K562 (cell line): ENCODE results near the gene ADSS1. TPM values are rescaled to one million over a fixed set of nuclear protein-coding genes. Genes with fewer than 3 reads are reported as not detected.

Experiments used
- ASH1L ChIP-seq: fragments of 450-650 bp; IDR thresholded peaks from 2 replicates; pipeline ENCODE4 v1.6.1; 2018; ENCODE audit warnings: borderline replicate concordance, mild to moderate bottlenecking, low read depth; ENCODE audit not compliant: partially characterized antibody
- BRF1 ChIP-seq: IDR thresholded peaks from 3 replicates; pipeline ENCODE4 v1.6.1; 2011; ENCODE audit warnings: borderline replicate concordance, mild to moderate bottlenecking; ENCODE audit not compliant: insufficient read length; ENCODE audit errors: extremely low read depth
- DNMT1 ChIP-seq: fragments of 450-650 bp; IDR thresholded peaks from 2 replicates; pipeline ENCODE4 v1.6.1; 2016; ENCODE audit warnings: antibody characterized with exemption, mild to moderate bottlenecking
- ETV6 ChIP-seq, 3 experiments: fragments of 150-350 bp in 1 of 3; sonication (generic) in 1 of 3; formaldehyde crosslinking in 1 of 3; IDR thresholded peaks; 2 replicates each; pipeline versions ENCODE4 v1.6.1 to v1.8.0; 2014 to 2022; ENCODE audit warnings: borderline replicate concordance in 2 of 3, low read depth in 2 of 3, antibody characterized with exemption in 1 of 3, low read length in 1 of 3, mild to moderate bottlenecking in 1 of 3, missing genetic modification reagents in 1 of 3
- EZH2 ChIP-seq: IDR thresholded peaks from 2 replicates; pipeline ENCODE4 v1.6.1; 2012; ENCODE audit warnings: low read depth, mild to moderate bottlenecking, inconsistent platforms, low read length, borderline replicate concordance
- HNRNPK ChIP-seq: fragments of 200-400 bp; formaldehyde crosslinking; IDR thresholded peaks from one replicate; pipeline ENCODE4 v1.6.1; 2018; ENCODE audit warnings: mild to moderate bottlenecking, low read depth, low read length; ENCODE audit not compliant: poor library complexity, severe bottlenecking
- HOXB6 ChIP-seq: fragments of 250-450 bp; sonication (Bioruptor Pico); IDR thresholded peaks from 2 replicates; pipeline ENCODE4 v1.5.1; 2022; ENCODE audit warnings: mild to moderate bottlenecking, borderline replicate concordance
- KDM1A ChIP-seq, 2 experiments: fragments of 450-650 bp; IDR thresholded peaks; 2 replicates each; pipeline ENCODE4 v1.6.1; 2016; ENCODE audit warnings: mild to moderate bottlenecking in 2 of 2
- KDM2B ChIP-seq: fragments of 250-450 bp; sonication (Bioruptor Pico); IDR thresholded peaks from 2 replicates; pipeline ENCODE4 v1.8.0; 2021; ENCODE audit warnings: mild to moderate bottlenecking, moderate library complexity
- POLR2G ChIP-seq: fragments of 200-400 bp; formaldehyde crosslinking; IDR thresholded peaks from 2 replicates; pipeline ENCODE4 v1.6.1; 2017; ENCODE audit warnings: low read depth, mild to moderate bottlenecking, antibody characterized with exemption, low read length, moderate library complexity
- POU5F1 ChIP-seq: fragments of 150-350 bp; IDR thresholded peaks from 2 replicates; pipeline ENCODE4 v1.6.1; 2014; ENCODE audit warnings: borderline replicate concordance, low read length, low read depth, mild to moderate bottlenecking; ENCODE audit not compliant: partially characterized antibody
- PTTG1 ChIP-seq: fragments of 450-650 bp; IDR thresholded peaks from 2 replicates; pipeline ENCODE4 v1.6.1; 2016; ENCODE audit warnings: low read depth, mild to moderate bottlenecking, missing genetic modification characterization, missing compliant biosample characterization
- RNF2 ChIP-seq: sonication (generic); IDR thresholded peaks from 2 replicates; pipeline ENCODE4 v1.6.1; 2016
- SETDB1 ChIP-seq: IDR thresholded peaks from one replicate; pipeline ENCODE4 v1.6.1; 2012; ENCODE audit warnings: low read length, control low read depth, inconsistent platforms
- TARDBP ChIP-seq: fragments of 450-650 bp; IDR thresholded peaks from 2 replicates; pipeline ENCODE4 v1.6.1; 2016
- TEAD1 ChIP-seq, 2 experiments: fragments of 450-650 bp in 1 of 2; sonication (generic) in 1 of 2; formaldehyde crosslinking; IDR thresholded peaks; 2 replicates each; pipeline versions ENCODE4 v1.4.0 to v1.8.0; 2020 to 2022; ENCODE audit warnings: mild to moderate bottlenecking in 2 of 2, missing genetic modification reagents in 1 of 2
- U2AF1 ChIP-seq: fragments of 200-400 bp; formaldehyde crosslinking; optimal IDR thresholded peaks from 2 replicates; pipeline ENCODE3; 2017; ENCODE audit warnings: mild to moderate bottlenecking, low read depth, low read length, moderate library complexity
- ZBTB1 ChIP-seq: sonication (generic); formaldehyde crosslinking; IDR thresholded peaks from 2 replicates; pipeline ENCODE4 v1.8.1; 2023; ENCODE audit warnings: missing genetic modification reagents, low read depth, mild to moderate bottlenecking, borderline replicate concordance
- ZNF431 ChIP-seq: sonication (generic); formaldehyde crosslinking; IDR thresholded peaks from 2 replicates; pipeline ENCODE4 v1.8.0; 2022; ENCODE audit warnings: mild to moderate bottlenecking, missing genetic modification reagents
- polyA plus RNA-seq, 8 experiments: library from polyadenylated mRNA; depleted of rRNA in 4 of 8; stranded (reverse) in 5 of 8; unstranded in 3 of 8; fragments of >200 nt; fragmentation: Nextera tagmentation in 2 of 8; fragmentation: Illumina TruSeq in 1 of 8; extraction: Ambion mirVana in 2 of 8; extraction: Trizol in 1 of 8; gene quantifications; 2 replicates each; pipeline versions ENCODE4 v1.2.1 to v1.2.3, GENCODE V29; 2011 to 2014; ENCODE audit warnings: inconsistent platforms in 1 of 8, missing spikeins in 1 of 8
- total RNA-seq, 7 experiments: library from RNA; depleted of rRNA in 6 of 7; stranded (reverse); fragments of >200 nt in 6 of 7; fragmentation: Illumina TruSeq in 2 of 7; extraction: Trizol in 2 of 7; gene quantifications; 2 replicates each; pipeline versions ENCODE4 v1.2.1 to v1.2.3, GENCODE V29; 2011 to 2021; ENCODE audit warnings: low replicate concordance in 1 of 7
- TF ChIP-seq, protein P1 (sequence below): fragments of 450-650 bp; IDR thresholded peaks from 2 replicates; pipeline ENCODE4 v1.6.1; 2018; ENCODE audit warnings: mild to moderate bottlenecking, low read depth; ENCODE audit not compliant: partially characterized antibody
- TF ChIP-seq, protein P2 (sequence below): sonication (generic); formaldehyde crosslinking; IDR thresholded peaks from 2 replicates; pipeline ENCODE4 v1.8.1; 2023; ENCODE audit warnings: mild to moderate bottlenecking, missing genetic modification reagents
- TF ChIP-seq, protein P3 (sequence below): fragments of 450-650 bp; conservative IDR thresholded peaks from 2 replicates; pipeline ENCODE4 v1.6.1; 2016; ENCODE audit warnings: missing genetic modification characterization, low read depth, mild to moderate bottlenecking, missing compliant biosample characterization, moderate library complexity

Gene ADSS1
- total and polyA plus RNA-seq, 9 of the 15 experiments (the other 6 are each of a cell fraction or from before 2014, with no cell fraction given), result 0.53 to 5.9 (median 3.9) TPM

DNA sequence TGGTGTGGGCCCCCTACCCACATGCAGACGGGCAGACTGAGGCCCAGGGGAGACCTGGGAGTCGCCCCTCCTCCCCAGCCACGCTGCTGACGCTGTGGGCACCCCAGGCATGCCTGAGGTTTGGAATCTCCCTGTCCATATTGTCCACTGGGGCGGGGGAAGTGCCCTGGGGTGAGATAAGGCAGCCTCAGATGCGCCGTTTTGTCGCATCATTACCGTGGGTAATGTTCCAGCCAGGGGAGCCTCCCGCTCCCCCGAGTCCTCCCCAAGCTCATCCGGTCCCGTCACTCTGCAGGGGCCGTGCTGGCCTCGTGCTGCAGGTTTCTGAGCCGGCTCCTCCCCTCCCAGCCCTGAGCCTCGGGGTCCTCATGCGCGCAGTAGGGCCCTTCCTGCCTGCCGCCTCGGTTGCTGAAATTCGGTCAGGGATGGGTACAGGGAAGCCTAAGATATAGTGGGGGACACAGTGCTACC lies 23.2 kb upstream of the ADSS1 start (continued):
- TF ChIP-seq, protein P1, sequence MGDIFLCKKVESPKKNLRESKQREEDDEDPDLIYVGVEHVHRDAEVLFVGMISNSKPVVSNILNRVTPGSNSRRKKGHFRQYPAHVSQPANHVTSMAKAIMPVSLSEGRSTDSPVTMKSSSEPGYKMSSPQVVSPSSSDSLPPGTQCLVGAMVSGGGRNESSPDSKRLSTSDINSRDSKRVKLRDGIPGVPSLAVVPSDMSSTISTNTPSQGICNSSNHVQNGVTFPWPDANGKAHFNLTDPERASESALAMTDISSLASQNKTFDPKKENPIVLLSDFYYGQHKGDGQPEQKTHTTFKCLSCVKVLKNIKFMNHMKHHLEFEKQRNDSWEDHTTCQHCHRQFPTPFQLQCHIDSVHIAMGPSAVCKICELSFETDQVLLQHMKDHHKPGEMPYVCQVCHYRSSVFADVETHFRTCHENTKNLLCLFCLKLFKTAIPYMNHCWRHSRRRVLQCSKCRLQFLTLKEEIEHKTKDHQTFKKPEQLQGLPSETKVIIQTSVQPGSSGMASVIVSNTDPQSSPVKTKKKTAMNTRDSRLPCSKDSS, result no peak
- no peak for TF ChIP-seq POU5F1
- 0 out of 2 replicates have a peak, but pooled peaks have one; percentile 12 for TF ChIP-seq POLR2G
- TF ChIP-seq ZNF431, result no peak
- no peak for TF ChIP-seq ETV6 (IDR thresholded peaks at IDR 0.05; ENCODE audit: borderline replicate concordance in 1 of 2, low read depth in 2 of 2, low read length in 1 of 2)
- TF ChIP-seq ETV6 (CRISPR knock-in tag; IDR thresholded peaks at IDR 0.05; ENCODE audit: borderline replicate concordance), result no peak
- TF ChIP-seq, protein P2, sequence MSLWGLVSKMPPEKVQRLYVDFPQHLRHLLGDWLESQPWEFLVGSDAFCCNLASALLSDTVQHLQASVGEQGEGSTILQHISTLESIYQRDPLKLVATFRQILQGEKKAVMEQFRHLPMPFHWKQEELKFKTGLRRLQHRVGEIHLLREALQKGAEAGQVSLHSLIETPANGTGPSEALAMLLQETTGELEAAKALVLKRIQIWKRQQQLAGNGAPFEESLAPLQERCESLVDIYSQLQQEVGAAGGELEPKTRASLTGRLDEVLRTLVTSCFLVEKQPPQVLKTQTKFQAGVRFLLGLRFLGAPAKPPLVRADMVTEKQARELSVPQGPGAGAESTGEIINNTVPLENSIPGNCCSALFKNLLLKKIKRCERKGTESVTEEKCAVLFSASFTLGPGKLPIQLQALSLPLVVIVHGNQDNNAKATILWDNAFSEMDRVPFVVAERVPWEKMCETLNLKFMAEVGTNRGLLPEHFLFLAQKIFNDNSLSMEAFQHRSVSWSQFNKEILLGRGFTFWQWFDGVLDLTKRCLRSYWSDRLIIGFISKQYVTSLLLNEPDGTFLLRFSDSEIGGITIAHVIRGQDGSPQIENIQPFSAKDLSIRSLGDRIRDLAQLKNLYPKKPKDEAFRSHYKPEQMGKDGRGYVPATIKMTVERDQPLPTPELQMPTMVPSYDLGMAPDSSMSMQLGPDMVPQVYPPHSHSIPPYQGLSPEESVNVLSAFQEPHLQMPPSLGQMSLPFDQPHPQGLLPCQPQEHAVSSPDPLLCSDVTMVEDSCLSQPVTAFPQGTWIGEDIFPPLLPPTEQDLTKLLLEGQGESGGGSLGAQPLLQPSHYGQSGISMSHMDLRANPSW (CRISPR knock-in tag), result no peak
- no peak for TF ChIP-seq ZBTB1 (CRISPR knock-in tag)
- no peak for TF ChIP-seq TARDBP
- peak; percentile 58; the same call in 1 of the 2 replicates for TF ChIP-seq RNF2
- no peak for TF ChIP-seq PTTG1 (tag)
- TF ChIP-seq HNRNPK, result no peak
- no peak for TF ChIP-seq ASH1L
- no peak for TF ChIP-seq BRF1
- TF ChIP-seq TEAD1 (CRISPR knock-in tag; IDR thresholded peaks at IDR 0.05), result peak; percentile 75 to 84; a peak in 3 of 4 replicates
- TF ChIP-seq EZH2, result no peak
- TF ChIP-seq KDM1A (IDR thresholded peaks at IDR 0.05), result peak; percentile 46 to 77; a peak in 2 of 4 replicates
- no peak for TF ChIP-seq U2AF1
- TF ChIP-seq HOXB6 (CRISPR knock-in tag), result no peak
- no peak for TF ChIP-seq DNMT1
- TF ChIP-seq, protein P3, sequence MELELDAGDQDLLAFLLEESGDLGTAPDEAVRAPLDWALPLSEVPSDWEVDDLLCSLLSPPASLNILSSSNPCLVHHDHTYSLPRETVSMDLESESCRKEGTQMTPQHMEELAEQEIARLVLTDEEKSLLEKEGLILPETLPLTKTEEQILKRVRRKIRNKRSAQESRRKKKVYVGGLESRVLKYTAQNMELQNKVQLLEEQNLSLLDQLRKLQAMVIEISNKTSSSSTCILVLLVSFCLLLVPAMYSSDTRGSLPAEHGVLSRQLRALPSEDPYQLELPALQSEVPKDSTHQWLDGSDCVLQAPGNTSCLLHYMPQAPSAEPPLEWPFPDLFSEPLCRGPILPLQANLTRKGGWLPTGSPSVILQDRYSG, result no peak
- no peak for TF ChIP-seq KDM2B (CRISPR knock-in tag)
- TF ChIP-seq SETDB1, result no peak
